GM12878 (cell line): Measurements from ENCODE around the gene INHBA. TPM values are rescaled to one million over a fixed set of nuclear protein-coding genes. Genes with fewer than 3 reads are reported as not detected.

ENCODE experiments used
- ATAC-seq: fragments of 200-7000 bp; cut with Tn5 transposase; 3 replicates; pipeline ENCODE4 v1.9.1; 2020; ENCODE audit warnings: mild to moderate bottlenecking, moderate library complexity
- BruUV-seq: library from RNA; stranded (reverse); fragments of 400-500 nt; replicated peaks from 2 replicates; lab custom pipeline; 2021; lab: Mats Ljungman, UMichigan
- CTCF ChIA-PET: fragments of 300-600 bp; sonication (Branson Sonifier 250); formaldehyde crosslinking; extraction: SDS; loops from one replicate; lab custom pipeline; 2021; ENCODE audit warnings: inconsistent platforms; lab: Yijun Ruan, JAX
- POLR2A ChIA-PET: fragments of 350-600 bp; formaldehyde crosslinking; extraction: SDS; loops from one replicate; lab custom pipeline; 2021; ENCODE audit warnings: inconsistent platforms; lab: Charles Lee
- RAD21 ChIA-PET: fragments of 300-600 bp; sonication (Branson Sonifier 250); formaldehyde crosslinking; loops from one replicate; lab custom pipeline; 2023; ENCODE audit warnings: antibody characterized with exemption; ENCODE audit not compliant: unreplicated experiment; lab: Charles Lee
- SMC1A ChIA-PET: fragments of 300-600 bp; sonication (Branson Sonifier 250); formaldehyde crosslinking; loops from one replicate; lab custom pipeline; 2023; ENCODE audit not compliant: unreplicated experiment, uncharacterized antibody; lab: Charles Lee
- DNase-seq: peaks from one replicate; pipeline ENCODE4 v3.0.0-alpha.2; 2011; ENCODE audit warnings: low read depth, low spot score
- FAIRE-seq: peaks from 3 replicates; lab custom pipeline; 2011; peaks lifted over from hg19 to GRCh38; lab: Jason Lieb, UNC
- H2AFZ ChIP-seq: 2 replicates; pipeline ENCODE4 v1.6.0; 2011; ENCODE audit warnings: low read depth, low read length, control low read depth; ENCODE audit not compliant: control insufficient read depth
- H3K27ac ChIP-seq: 2 replicates; pipeline ENCODE4 v1.5.1; 2011; ENCODE audit warnings: control low read depth; ENCODE audit not compliant: control insufficient read depth, insufficient read depth
- H3K27me3 ChIP-seq, 2 experiments: replicated peaks in 1 of 2; 2 replicates each; pipeline versions ENCODE4 v1.6.0 to v1.6.1; 2011; ENCODE audit warnings: low read length in 1 of 2; ENCODE audit not compliant: control insufficient read depth in 2 of 2, insufficient read depth in 2 of 2
- H3K36me3 ChIP-seq, 2 experiments: 2 replicates each; pipeline ENCODE4 v1.5.1; 2011; ENCODE audit warnings: low read length in 1 of 2; ENCODE audit not compliant: control insufficient read depth in 2 of 2, insufficient read depth in 2 of 2
- H3K4me1 ChIP-seq: 2 replicates; pipeline ENCODE4 v1.6.1; 2011; ENCODE audit warnings: mild to moderate bottlenecking, low read length, moderate library complexity, mixed read lengths; ENCODE audit not compliant: control insufficient read depth, insufficient read depth
- H3K4me2 ChIP-seq: 2 replicates; pipeline ENCODE4 v1.6.0; 2011; ENCODE audit warnings: control low read depth; ENCODE audit not compliant: control insufficient read depth, insufficient read depth
- H3K4me3 ChIP-seq: fragments of 200-600 bp; sonication (generic); 2 replicates; pipeline ENCODE4 v1.5.1; 2016
- H3K79me2 ChIP-seq: 2 replicates; pipeline ENCODE4 v1.6.0; 2011; ENCODE audit warnings: low read length; ENCODE audit not compliant: control insufficient read depth, insufficient read depth
- H3K9ac ChIP-seq: 2 replicates; pipeline ENCODE4 v1.8.0; 2011; ENCODE audit warnings: low read length, control low read depth, mixed read lengths; ENCODE audit not compliant: control insufficient read depth, insufficient read depth
- H3K9me3 ChIP-seq: replicated peaks from 3 replicates; pipeline ENCODE4 v1.5.1; 2011; ENCODE audit warnings: mild to moderate bottlenecking, low read length; ENCODE audit not compliant: control insufficient read depth, insufficient read depth
- H4K20me1 ChIP-seq: 2 replicates; pipeline ENCODE4 v1.6.0; 2011; ENCODE audit not compliant: control insufficient read depth, insufficient read depth
- BRCA1 ChIP-seq: IDR thresholded peaks from 2 replicates; pipeline ENCODE4 v1.6.1; 2011; ENCODE audit warnings: low read depth, low read length, improper control_type of control experiment
- HDAC6 ChIP-seq: fragments of 200-600 bp; sonication (generic); IDR thresholded peaks from one replicate; pipeline ENCODE4 v1.8.0; 2017; ENCODE audit warnings: antibody characterized with exemption; ENCODE audit not compliant: unreplicated experiment
- JUNB ChIP-seq: IDR thresholded peaks from 2 replicates; pipeline ENCODE4 v1.6.1; 2016; ENCODE audit warnings: antibody characterized with exemption, mild to moderate bottlenecking
- LARP7 ChIP-seq: fragments of 450-650 bp; IDR thresholded peaks from 2 replicates; pipeline ENCODE4 v1.6.1; 2017; ENCODE audit warnings: mild to moderate bottlenecking
- NBN ChIP-seq: fragments of 450-650 bp; IDR thresholded peaks from 2 replicates; pipeline ENCODE4 v1.6.1; 2016
- PAX5 ChIP-seq: IDR thresholded peaks from 2 replicates; pipeline ENCODE4 v1.6.1; 2011; ENCODE audit warnings: low read depth, low read length, borderline replicate concordance
- SREBF2 ChIP-seq: IDR thresholded peaks from 2 replicates; pipeline ENCODE4 v1.6.1; 2012; ENCODE audit warnings: mild to moderate bottlenecking, low read length
- ZNF274 ChIP-seq: IDR thresholded peaks from one replicate; pipeline ENCODE4 v1.8.0; 2011; ENCODE audit not compliant: insufficient read length, insufficient read depth
- ZZZ3 ChIP-seq: IDR thresholded peaks from 2 replicates; pipeline ENCODE4 v1.6.1; 2011; ENCODE audit warnings: low read depth; ENCODE audit not compliant: control insufficient read depth, insufficient read length
- WGBS: methylation state at CpG from one replicate; pipeline ENCODE4 v1.1.6; 2016; ENCODE audit warnings: low lambda C conversion rate; ENCODE audit not compliant: insufficient replicate concordance, insufficient coverage; ENCODE audit errors: missing lambda C conversion rate; 5-methylcytosine and 5-hydroxymethylcytosine counted together
- in situ Hi-C: fragments of 300-500 bp; cut with MboI; formaldehyde crosslinking; loops from 9 replicates; pipeline ENCODE4 v1.14.3; 2018; ENCODE audit warnings: mixed read lengths
- intact Hi-C: fragments of 100-400 bp; cut with micrococcal nuclease; formaldehyde crosslinking; loops from one replicate; pipeline ENCODE4 v1.14.2; 2022; ENCODE audit not compliant: unreplicated experiment
- polyA plus RNA-seq, 11 experiments: library from polyadenylated mRNA; depleted of rRNA in 4 of 11; unstranded in 6 of 11; stranded (reverse) in 5 of 11; fragments of >200 nt; fragmentation: Nextera tagmentation in 4 of 11; fragmentation: Illumina TruSeq in 1 of 11; extraction: Ambion mirVana in 4 of 11; extraction: Trizol in 1 of 11; gene quantifications; 1 replicate in 1 of 11; 2 replicates in 10 of 11; pipeline versions ENCODE4 v1.2.1 to v1.2.3, GENCODE V29; 2011 to 2016; ENCODE audit warnings: inconsistent platforms in 2 of 11, missing spikeins in 2 of 11, low read depth in 1 of 11
- total RNA-seq, 4 experiments: library from RNA; depleted of rRNA in 3 of 4; stranded (reverse); fragments of >200 nt in 3 of 4; fragmentation: Illumina TruSeq in 1 of 4; extraction: Trizol in 1 of 4; gene quantifications; 2 replicates each; pipeline versions ENCODE4 v1.2.1 to v1.2.3, GENCODE V29; 2013 to 2021
- TF ChIP-seq, protein P1 (sequence below): fragments of 450-650 bp; IDR thresholded peaks from 2 replicates; pipeline ENCODE4 v1.6.1; 2017; ENCODE audit warnings: low read depth, mild to moderate bottlenecking, moderate library complexity
- TF ChIP-seq, protein P2 (sequence below): fragments of 450-650 bp; IDR thresholded peaks from 2 replicates; pipeline ENCODE4 v1.6.1; 2016; ENCODE audit warnings: mild to moderate bottlenecking

Gene INHBA
- total and polyA plus RNA-seq, 10 of the 15 experiments (the other 5 are each of a cell fraction or from before 2014, with no cell fraction given) = 0.04 to 0.05 (median 0.05) TPM; not detected in 6

DNA sequence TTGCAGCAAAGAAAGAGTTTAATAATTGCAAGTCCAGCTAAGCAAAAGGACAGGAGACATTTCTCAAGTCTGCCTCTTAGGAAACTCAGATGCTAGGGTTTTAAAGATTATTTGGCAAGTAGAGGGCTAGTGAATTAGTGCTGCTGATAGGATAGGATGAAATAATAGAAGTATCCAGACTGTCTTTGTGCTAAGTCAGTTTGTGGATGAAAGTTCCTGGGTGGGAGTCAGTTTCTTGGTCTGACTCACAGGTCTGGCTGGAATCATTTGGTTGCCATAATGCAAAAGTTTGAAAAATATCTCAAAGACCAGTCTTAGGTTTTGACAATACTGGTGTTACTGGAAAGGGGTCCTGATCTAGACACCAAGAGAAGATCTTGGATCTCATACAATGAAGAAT, 42.6 kb upstream of the INHBA start:
- RAD21 ChIA-PET = no interaction called here

GRCh38 chr7:41744161-41744560, 41.3 kb upstream of the INHBA start:
- no peak overlapping the region for H3K4me2 ChIP-seq
- no peak overlapping the region for H2AFZ ChIP-seq
- CTCF ChIA-PET = no interaction called here
- no peaks in the 10 kb centered on the region for H3K27me3 ChIP-seq
- no peaks in the 10 kb centered on the region for H3K79me2 ChIP-seq
- POLR2A ChIA-PET = no interaction called here
- no TSS peak for BruUV-seq
- H4K20me1 ChIP-seq = no peaks in the 10 kb centered on the region
- intact Hi-C loops = no loop called here
- in situ Hi-C loops = no loop called here
- WGBS = 26% methylated on average over 4 of the region's 4 CpGs
- no peak for ATAC-seq
- H3K9me3 ChIP-seq = peaks cover 9% of the 10 kb centered on the region; the same call in 2 of the 3 replicates
- H3K36me3 ChIP-seq = no peaks in the 10 kb centered on the region
- TF ChIP-seq, protein P1, sequence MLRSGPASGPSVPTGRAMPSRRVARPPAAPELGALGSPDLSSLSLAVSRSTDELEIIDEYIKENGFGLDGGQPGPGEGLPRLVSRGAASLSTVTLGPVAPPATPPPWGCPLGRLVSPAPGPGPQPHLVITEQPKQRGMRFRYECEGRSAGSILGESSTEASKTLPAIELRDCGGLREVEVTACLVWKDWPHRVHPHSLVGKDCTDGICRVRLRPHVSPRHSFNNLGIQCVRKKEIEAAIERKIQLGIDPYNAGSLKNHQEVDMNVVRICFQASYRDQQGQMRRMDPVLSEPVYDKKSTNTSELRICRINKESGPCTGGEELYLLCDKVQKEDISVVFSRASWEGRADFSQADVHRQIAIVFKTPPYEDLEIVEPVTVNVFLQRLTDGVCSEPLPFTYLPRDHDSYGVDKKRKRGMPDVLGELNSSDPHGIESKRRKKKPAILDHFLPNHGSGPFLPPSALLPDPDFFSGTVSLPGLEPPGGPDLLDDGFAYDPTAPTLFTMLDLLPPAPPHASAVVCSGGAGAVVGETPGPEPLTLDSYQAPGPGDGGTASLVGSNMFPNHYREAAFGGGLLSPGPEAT = no peak
- DNase-seq = no peak
- no peak overlapping the region for H3K27ac ChIP-seq
- H3K4me1 ChIP-seq = no peaks in the 10 kb centered on the region
- SMC1A ChIA-PET = no interaction called here
- FAIRE-seq = no peak
- no peak overlapping the region for H3K4me3 ChIP-seq
- RAD21 ChIA-PET = no interaction called here
- H3K9ac ChIP-seq = no peak overlapping the region

More for the DNA sequence above, 42.6 kb upstream of the INHBA start:
- H3K4me2 ChIP-seq = no peak overlapping the region
- no peaks in the 10 kb centered on the region for H3K79me2 ChIP-seq
- SMC1A ChIA-PET = no interaction called here
- no peaks in the 10 kb centered on the region for H3K27me3 ChIP-seq
- ATAC-seq (no peak), DNase-seq (no peak), FAIRE-seq (no peak)
- H3K4me3 ChIP-seq = no peak overlapping the region
- H3K36me3 ChIP-seq = no peaks in the 10 kb centered on the region
- no peak overlapping the region for H3K9ac ChIP-seq
- H3K9me3 ChIP-seq = peaks cover 9% of the 10 kb centered on the region
- in situ Hi-C loops = no loop called here
- CTCF ChIA-PET = no interaction called here
- H4K20me1 ChIP-seq = no peaks in the 10 kb centered on the region
- H2AFZ ChIP-seq = no peak overlapping the region
- H3K27ac ChIP-seq = no peak overlapping the region
- no TSS peak for BruUV-seq
- no peaks in the 10 kb centered on the region for H3K4me1 ChIP-seq
- intact Hi-C loops = no loop called here
- POLR2A ChIA-PET = no interaction called here
- no peak for TF ChIP-seq NBN
- no peak for TF ChIP-seq SREBF2
- no peak for TF ChIP-seq ZNF274
- no peak for TF ChIP-seq ZZZ3
- no peak for TF ChIP-seq HDAC6
- TF ChIP-seq JUNB = no peak
- TF ChIP-seq PAX5 = no peak
- TF ChIP-seq, protein P2, sequence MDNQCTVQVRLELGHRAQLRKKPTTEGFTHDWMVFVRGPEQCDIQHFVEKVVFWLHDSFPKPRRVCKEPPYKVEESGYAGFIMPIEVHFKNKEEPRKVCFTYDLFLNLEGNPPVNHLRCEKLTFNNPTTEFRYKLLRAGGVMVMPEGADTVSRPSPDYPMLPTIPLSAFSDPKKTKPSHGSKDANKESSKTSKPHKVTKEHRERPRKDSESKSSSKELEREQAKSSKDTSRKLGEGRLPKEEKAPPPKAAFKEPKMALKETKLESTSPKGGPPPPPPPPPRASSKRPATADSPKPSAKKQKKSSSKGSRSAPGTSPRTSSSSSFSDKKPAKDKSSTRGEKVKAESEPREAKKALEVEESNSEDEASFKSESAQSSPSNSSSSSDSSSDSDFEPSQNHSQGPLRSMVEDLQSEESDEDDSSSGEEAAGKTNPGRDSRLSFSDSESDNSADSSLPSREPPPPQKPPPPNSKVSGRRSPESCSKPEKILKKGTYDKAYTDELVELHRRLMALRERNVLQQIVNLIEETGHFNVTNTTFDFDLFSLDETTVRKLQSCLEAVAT = no peak
- no peak for TF ChIP-seq BRCA1
- no peak for TF ChIP-seq LARP7
